SK-N-SH treated with all-trans-retinoic acid at 6 μM for 48 hours (cell line): ENCODE measurements around the gene PTPRG.

Source experiments
- CREB5 ChIP-seq: fragments of 250-450 bp; sonication (Bioruptor Pico); IDR thresholded peaks from 2 replicates; pipeline ENCODE4 v1.5.1; 2020; ENCODE audit warnings: low read depth, mild to moderate bottlenecking, moderate library complexity
- CSDC2 ChIP-seq: fragments of 250-450 bp; sonication (Bioruptor Pico); IDR thresholded peaks from 2 replicates; pipeline ENCODE4 v1.5.0; 2020; ENCODE audit warnings: mild to moderate bottlenecking, moderate library complexity
- PPARA ChIP-seq: fragments of 250-450 bp; sonication (Bioruptor Pico); IDR thresholded peaks from 2 replicates; pipeline ENCODE4 v1.5.0; 2020; ENCODE audit warnings: mild to moderate bottlenecking, borderline replicate concordance
- TF ChIP-seq, protein P1 (sequence below): fragments of 250-450 bp; sonication (Bioruptor Pico); IDR thresholded peaks from 2 replicates; pipeline ENCODE4 v1.8.0; 2020; ENCODE audit warnings: mild to moderate bottlenecking, moderate library complexity, borderline replicate concordance

GRCh38 chr3:62325896-62326295, 764.5 kb downstream of the PTPRG start:
- TF ChIP-seq, protein P1, sequence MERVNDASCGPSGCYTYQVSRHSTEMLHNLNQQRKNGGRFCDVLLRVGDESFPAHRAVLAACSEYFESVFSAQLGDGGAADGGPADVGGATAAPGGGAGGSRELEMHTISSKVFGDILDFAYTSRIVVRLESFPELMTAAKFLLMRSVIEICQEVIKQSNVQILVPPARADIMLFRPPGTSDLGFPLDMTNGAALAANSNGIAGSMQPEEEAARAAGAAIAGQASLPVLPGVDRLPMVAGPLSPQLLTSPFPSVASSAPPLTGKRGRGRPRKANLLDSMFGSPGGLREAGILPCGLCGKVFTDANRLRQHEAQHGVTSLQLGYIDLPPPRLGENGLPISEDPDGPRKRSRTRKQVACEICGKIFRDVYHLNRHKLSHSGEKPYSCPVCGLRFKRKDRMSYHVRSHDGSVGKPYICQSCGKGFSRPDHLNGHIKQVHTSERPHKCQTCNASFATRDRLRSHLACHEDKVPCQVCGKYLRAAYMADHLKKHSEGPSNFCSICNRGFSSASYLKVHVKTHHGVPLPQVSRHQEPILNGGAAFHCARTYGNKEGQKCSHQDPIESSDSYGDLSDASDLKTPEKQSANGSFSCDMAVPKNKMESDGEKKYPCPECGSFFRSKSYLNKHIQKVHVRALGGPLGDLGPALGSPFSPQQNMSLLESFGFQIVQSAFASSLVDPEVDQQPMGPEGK (CRISPR knock-in tag): no peak
- TF ChIP-seq PPARA (no peak), CSDC2 (CRISPR knock-in tag) (no peak), CREB5 (CRISPR knock-in tag) (no peak)
